AG04450 (cell line): Measurements from ENCODE around the gene MTURN. TPM values are rescaled to one million over a fixed set of nuclear protein-coding genes. Genes with fewer than 3 reads are reported as not detected.

Source experiments
- CTCF ChIA-PET: fragments of 300-600, 350-600 bp; formaldehyde crosslinking; extraction: SDS; loops from one replicate; lab custom pipeline; 2022; ENCODE audit warnings: antibody characterized with exemption, inconsistent platforms; lab: Charles Lee
- POLR2A ChIA-PET: fragments of 350-600 bp; formaldehyde crosslinking; extraction: SDS; loops from one replicate; lab custom pipeline; 2021; ENCODE audit warnings: antibody characterized with exemption, inconsistent platforms; lab: Yijun Ruan, JAX
- DNase-seq: peaks from one replicate; pipeline ENCODE4 v3.0.0-alpha.2; 2011; ENCODE audit warnings: low read depth, low spot score
- H3K27ac ChIP-seq: one replicate; pipeline ENCODE4 v1.5.1; 2012; ENCODE audit warnings: low read depth, low read length, control low read depth
- H3K27me3 ChIP-seq: one replicate; pipeline ENCODE4 v1.6.0; 2012; ENCODE audit warnings: low read length; ENCODE audit not compliant: control insufficient read depth, insufficient read depth
- H3K4me3 ChIP-seq: 2 replicates; pipeline ENCODE4 v1.5.1; 2011; ENCODE audit warnings: mild to moderate bottlenecking, low read depth, low read length, control low read depth
- H3K9me3 ChIP-seq: 2 replicates; pipeline ENCODE4 v1.5.1; 2012; ENCODE audit warnings: low read length; ENCODE audit not compliant: control insufficient read depth, insufficient read depth
- CTCF ChIP-seq: IDR thresholded peaks from 2 replicates; pipeline ENCODE4 v1.5.1; 2011; ENCODE audit warnings: low read depth, low read length, control low read depth, inconsistent platforms
- polyA minus RNA-seq: library from RNA; depleted of rRNA, polyadenylated mRNA; stranded (reverse); fragments of >200 nt; gene quantifications from 2 replicates; pipeline ENCODE4 v1.2.3, GENCODE V29; 2011; rRNA and poly(A)+ RNA removed
- polyA plus RNA-seq: library from polyadenylated mRNA; depleted of rRNA; stranded (reverse); fragments of >200 nt; gene quantifications from 2 replicates; pipeline ENCODE4 v1.2.3, GENCODE V29; 2011; rRNA removed

The MTURN gene
- polyA plus RNA-seq: 5.9 and 6.7 TPM in 2 replicates
- polyA minus RNA-seq: 4.7 and 6.6 TPM in 2 replicates

- CTCF ChIA-PET: interaction anchor here (0.6 to 1.3 kb wide), 2 partner anchors 22 to 61 kb away, joined by 3 read pairs; no protein-coding TSS in a partner anchor
- TF ChIP-seq CTCF: no peak
- POLR2A ChIA-PET: no interaction called here
Measured at GRCh38 chr7:30134611-30135300, at the start of gene MTURN. Gene MTURN, plus strand, starts transcription at chr7:30134986. Its CDS starts 151 bp downstream, at chr7:30135137.

GRCh38 chr7:30086529-30086928, 48.3 kb upstream of the MTURN start:
- CTCF ChIA-PET: no interaction called here
- Histone ChIP-seq H3K9me3 (no peaks in the 10 kb centered on the region), H3K27me3 (no peaks in the 10 kb centered on the region), H3K4me3 (no peak overlapping the region), H3K27ac (no peak overlapping the region)
- no peak for DNase-seq
- no peak for TF ChIP-seq CTCF
- POLR2A ChIA-PET: no interaction called here

More at GRCh38 chr7:30134611-30135300, at the start of gene MTURN:
- DNase-seq: peak; percentile 44
- no peaks in the 10 kb centered on the region for H3K9me3 ChIP-seq
- no peaks in the 10 kb centered on the region for H3K27me3 ChIP-seq
- H3K27ac ChIP-seq: no peak within 1 kb of the TSS
- peak within 1 kb of the TSS; percentile 82 for H3K4me3 ChIP-seq

GRCh38 chr7:30087371-30087770, 47.4 kb upstream of the MTURN start:
- no peaks in the 10 kb centered on the region for H3K27me3 ChIP-seq
- no peak for TF ChIP-seq CTCF
- no peaks in the 10 kb centered on the region for H3K9me3 ChIP-seq
- DNase-seq: no peak
- ChIA-PET CTCF (no interaction called here), POLR2A (no interaction called here)
- H3K4me3 ChIP-seq: no peak overlapping the region
- no peak overlapping the region for H3K27ac ChIP-seq

DNA sequence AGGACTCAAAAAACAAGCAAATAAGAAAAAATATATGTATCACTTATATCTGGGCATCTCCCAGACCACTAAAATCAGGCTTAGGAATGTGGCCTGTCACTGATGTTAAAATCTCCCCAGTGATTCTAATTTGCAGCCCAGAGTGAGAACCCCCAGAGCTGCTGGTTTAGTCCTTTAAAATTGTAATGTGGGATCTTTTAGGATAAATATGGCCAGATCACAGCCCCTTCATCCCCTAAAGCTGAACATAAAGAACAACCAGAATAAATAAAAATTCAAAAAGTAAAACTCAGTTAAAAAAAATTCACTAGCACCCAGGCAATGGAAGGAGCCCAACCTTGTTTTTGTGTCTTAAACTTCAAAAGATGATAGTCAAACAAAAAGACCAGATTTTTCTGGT, 46.4 kb upstream of the MTURN start:
- Histone ChIP-seq H3K4me3 (no peak overlapping the region), H3K27me3 (no peaks in the 10 kb centered on the region), H3K9me3 (no peaks in the 10 kb centered on the region), H3K27ac (no peak overlapping the region)
- POLR2A ChIA-PET: no interaction called here
- DNase-seq: no peak
- TF ChIP-seq CTCF: no peak
- CTCF ChIA-PET: interaction anchor here (1.3 to 4.7 kb wide), 2 partner anchors 14 to 27 kb away, joined by 11 to 17 read pairs; no protein-coding TSS in a partner anchor

GRCh38 chr7:30090111-30090510, 44.7 kb upstream of the MTURN start:
- ChIA-PET POLR2A (no interaction called here), CTCF (interaction anchor here (1.8 to 4.7 kb wide), 2 partner anchors 16 to 28 kb away, joined by 6 to 17 read pairs; no protein-coding TSS in a partner anchor)
- no peak for DNase-seq
- H3K27ac ChIP-seq: no peak overlapping the region
- no peaks in the 10 kb centered on the region for H3K27me3 ChIP-seq
- no peak overlapping the region for H3K4me3 ChIP-seq
- no peak for TF ChIP-seq CTCF
- no peaks in the 10 kb centered on the region for H3K9me3 ChIP-seq
